Left lung (tissue), 10 donors: ENCODE results near the gene STK24. TPM values are rescaled to one million over a fixed set of nuclear protein-coding genes. Genes with fewer than 3 reads are reported as not detected.

Source experiments
- ATAC-seq: fragments of 200-7000 bp; cut with Tn5 transposase; one replicate; pipeline ENCODE4 v1.9.1; 2020; ENCODE audit warnings: moderate library complexity
- DNase-seq, 4 donors: peaks; one replicate each; pipeline ENCODE4 v3.0.0-alpha.2; 2013 to 2020
- H3K27ac ChIP-seq, 2 donors: fragments of 200-600 bp; sonication (generic) in 1 of 2; one replicate each; pipeline versions ENCODE4 v1.5.0 to v1.8.0; 2020 to 2021
- H3K27me3 ChIP-seq, 2 donors: fragments of 200-600 bp; sonication (generic) in 1 of 2; one replicate each; pipeline versions ENCODE4 v1.5.0 to v1.8.0; 2020 to 2021
- H3K36me3 ChIP-seq, 2 donors: fragments of 200-600 bp; sonication (generic) in 1 of 2; one replicate each; pipeline versions ENCODE4 v1.5.0 to v1.8.0; 2020 to 2021
- H3K4me1 ChIP-seq, 2 donors: fragments of 200-600 bp; one replicate each; pipeline ENCODE4 v1.8.0; 2021
- H3K4me3 ChIP-seq, 2 donors: fragments of 200-600 bp; sonication (generic) in 1 of 2; one replicate each; pipeline versions ENCODE4 v1.5.0 to v1.8.0; 2020 to 2021; ENCODE audit warnings: mild to moderate bottlenecking in 1 of 2
- H3K9me3 ChIP-seq, 2 donors: fragments of 200-600 bp; sonication (generic) in 1 of 2; one replicate each; pipeline versions ENCODE4 v1.5.0 to v1.8.0; 2020 to 2021
- intact Hi-C, 2 donors: fragments of 100-400 bp; cut with DNase I; formaldehyde crosslinking; loops; one replicate each; pipeline versions ENCODE4 v1.11.2 to v1.14.2; 2022
- polyA plus RNA-seq, 6 donors: library from polyadenylated mRNA; unstranded; fragments of 120-200 nt; gene quantifications; one replicate each; pipeline ENCODE4 v1.2.1, GENCODE V29; 2013; ENCODE audit not compliant: insufficient read length in 6 of 6
- total RNA-seq, 2 donors: library from RNA; stranded (reverse); fragmentation: NEBNext Ultra II Directional; extraction: Animal tissue kit (Norgen Biotek cat#: 25700); gene quantifications; one replicate each; pipeline ENCODE4 v1.2.1, GENCODE V29; 2021
- TF ChIP-seq, protein P1 (sequence below), 2 donors: fragments of 200-600 bp; sonication (generic) in 1 of 2; IDR thresholded peaks; one replicate each; pipeline versions ENCODE4 v1.5.0 to v1.8.0; 2021; ENCODE audit warnings: antibody characterized with exemption in 2 of 2
- donor health status: DM: no; HTN: yes; CAD: no.
- donor health status: DM: no; HTN: no; CAD: no.

STK24 gene
- total and polyA plus RNA-seq, 8 donors, result 65.6 to 84.0 (median 75.0) TPM

DNA sequence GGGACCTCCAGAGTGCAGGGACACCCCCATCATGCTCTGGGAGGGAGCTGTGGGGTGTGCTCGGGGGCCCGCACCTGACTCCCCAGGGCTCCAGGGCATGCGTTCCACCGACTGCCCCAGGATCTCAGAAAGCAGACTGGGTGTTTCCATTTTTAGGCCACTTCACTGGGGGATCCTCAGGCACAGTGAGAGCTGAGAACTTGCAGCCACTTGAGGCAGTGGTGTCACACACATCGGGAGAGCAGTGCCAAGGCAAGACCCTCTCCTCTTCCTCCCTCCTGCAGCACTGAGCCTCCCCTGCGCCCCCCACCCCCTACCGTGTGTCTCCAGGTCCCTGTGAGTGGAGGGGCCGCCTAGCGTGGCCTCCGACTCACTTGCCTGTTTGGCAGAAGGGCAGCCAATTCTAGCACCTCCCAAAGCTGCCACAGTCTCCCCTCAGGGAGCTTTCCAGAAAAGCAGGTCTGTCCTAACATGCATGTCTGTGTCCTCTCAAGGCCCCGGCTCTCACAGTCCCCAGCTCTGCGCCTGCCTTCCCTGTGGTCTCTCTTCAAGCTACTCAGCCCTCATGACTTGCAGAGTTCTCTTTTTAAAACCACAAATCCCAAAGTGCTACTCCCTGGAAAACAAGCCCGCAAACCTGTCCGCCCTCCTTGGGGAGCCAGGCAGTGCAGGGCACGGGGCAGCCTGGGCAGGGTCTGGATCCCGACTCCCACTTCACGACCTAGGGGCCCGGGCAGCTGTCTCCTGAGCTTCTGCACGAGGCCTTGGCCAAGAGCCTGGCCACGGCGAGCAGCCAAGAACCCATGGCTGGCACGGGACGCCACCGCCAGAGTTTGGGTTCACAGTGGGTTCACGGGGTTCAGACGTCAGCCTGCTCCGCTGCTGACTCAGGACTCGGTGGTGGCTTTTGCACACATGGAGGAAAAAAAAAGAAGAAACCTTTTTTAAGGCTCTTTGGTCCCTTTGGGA lies 94.1 kb downstream of the STK24 start:
- intact Hi-C loops, result no loop called here
- ATAC-seq, result peak; percentile 50
- Histone ChIP-seq H3K4me1 (peaks cover 30 to 91% of the 10 kb centered on the region in 2 donors), H3K36me3 (peaks cover 0 to 8% of the 10 kb centered on the region in 2 donors), H3K4me3 (no peak overlapping the region), H3K27ac (peak overlapping the region; percentile 88 to 89), H3K27me3 (no peaks in the 10 kb centered on the region), H3K9me3 (no peaks in the 10 kb centered on the region)
- peak in 2 of 4 donors; percentile 77 to 87 for DNase-seq
- TF ChIP-seq, protein P1, sequence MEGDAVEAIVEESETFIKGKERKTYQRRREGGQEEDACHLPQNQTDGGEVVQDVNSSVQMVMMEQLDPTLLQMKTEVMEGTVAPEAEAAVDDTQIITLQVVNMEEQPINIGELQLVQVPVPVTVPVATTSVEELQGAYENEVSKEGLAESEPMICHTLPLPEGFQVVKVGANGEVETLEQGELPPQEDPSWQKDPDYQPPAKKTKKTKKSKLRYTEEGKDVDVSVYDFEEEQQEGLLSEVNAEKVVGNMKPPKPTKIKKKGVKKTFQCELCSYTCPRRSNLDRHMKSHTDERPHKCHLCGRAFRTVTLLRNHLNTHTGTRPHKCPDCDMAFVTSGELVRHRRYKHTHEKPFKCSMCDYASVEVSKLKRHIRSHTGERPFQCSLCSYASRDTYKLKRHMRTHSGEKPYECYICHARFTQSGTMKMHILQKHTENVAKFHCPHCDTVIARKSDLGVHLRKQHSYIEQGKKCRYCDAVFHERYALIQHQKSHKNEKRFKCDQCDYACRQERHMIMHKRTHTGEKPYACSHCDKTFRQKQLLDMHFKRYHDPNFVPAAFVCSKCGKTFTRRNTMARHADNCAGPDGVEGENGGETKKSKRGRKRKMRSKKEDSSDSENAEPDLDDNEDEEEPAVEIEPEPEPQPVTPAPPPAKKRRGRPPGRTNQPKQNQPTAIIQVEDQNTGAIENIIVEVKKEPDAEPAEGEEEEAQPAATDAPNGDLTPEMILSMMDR (IDR thresholded peaks at IDR 0.05), result no peak

DNA sequence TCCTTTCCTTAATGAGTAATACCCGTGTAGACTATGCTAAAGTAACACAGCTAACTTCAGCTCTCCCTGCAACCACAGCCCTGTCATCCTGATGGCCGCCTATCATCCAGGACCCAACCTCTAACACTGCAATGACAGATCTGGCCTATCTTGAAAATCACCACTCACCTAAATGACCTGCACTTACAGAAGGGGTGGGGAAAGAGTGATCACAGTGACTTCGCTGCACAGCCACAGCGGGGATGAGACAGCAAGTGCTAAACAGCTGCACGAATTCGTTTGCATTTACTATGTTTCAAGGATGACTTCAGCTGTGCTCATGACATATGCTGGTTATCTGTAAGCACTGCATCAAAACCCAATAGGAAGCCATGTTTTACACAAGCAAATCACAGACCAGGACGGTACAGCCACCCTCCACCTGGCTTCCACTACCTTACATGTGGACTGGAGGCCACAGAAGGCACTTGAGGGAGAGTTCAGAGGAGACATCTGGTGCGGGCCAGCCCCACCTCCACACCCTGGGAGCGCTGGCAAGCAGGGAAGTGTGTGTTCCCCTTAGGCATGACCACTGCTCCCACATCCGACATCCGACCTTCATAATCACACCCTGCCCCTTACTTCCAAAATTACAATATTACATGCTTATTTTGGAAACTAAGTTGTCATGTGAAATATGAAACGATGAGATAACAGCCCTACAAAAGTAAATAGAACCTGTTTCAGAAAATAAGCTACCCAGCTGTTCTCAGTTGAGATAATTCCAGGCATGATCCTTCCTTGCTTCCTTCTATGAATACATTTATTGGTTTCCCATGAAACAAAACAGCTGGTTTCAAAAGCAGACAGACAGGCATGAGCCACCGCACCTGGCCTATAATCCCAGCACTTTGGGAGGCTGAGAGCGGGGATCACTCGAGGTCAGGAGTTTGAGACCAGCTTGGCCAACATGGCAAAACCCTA lies 95.7 kb downstream of the STK24 start:
- H3K4me3 ChIP-seq, result no peak overlapping the region
- intact Hi-C loops, result no loop called here
- H3K27ac ChIP-seq, result no peak overlapping the region
- peaks cover 0 to 8% of the 10 kb centered on the region in 2 donors for H3K36me3 ChIP-seq
- TF ChIP-seq, protein P1 (IDR thresholded peaks at IDR 0.05), result no peak
- no peak for DNase-seq
- ATAC-seq, result no peak
- H3K27me3 ChIP-seq, result no peaks in the 10 kb centered on the region
- H3K9me3 ChIP-seq, result no peaks in the 10 kb centered on the region
- peaks cover 36 to 96% of the 10 kb centered on the region in 2 donors for H3K4me1 ChIP-seq

DNA sequence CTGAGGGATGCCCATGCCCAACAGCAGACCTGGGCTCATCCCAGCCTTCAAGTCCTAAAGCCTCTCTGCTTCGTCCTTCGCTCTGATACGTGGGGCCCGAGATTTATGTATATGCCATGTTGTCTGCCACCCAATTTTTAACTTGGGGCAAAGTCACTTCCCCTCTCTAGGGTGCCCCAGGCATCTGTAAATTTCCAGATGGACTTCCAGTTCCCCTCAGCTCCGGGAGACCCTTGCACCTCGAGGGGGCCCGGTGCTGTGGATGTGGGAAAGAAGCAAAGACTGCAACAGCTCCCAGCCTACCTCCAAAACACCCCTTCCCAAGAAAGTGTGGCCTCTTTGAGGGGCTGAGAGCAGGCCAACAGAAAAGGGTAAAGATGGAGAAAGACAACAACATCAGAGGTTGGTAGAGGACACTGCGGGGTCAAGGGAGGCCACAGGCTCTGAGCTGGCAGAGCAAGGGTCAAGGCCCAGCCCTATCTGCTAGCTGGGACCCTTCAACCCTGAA lies 97.4 kb downstream of the STK24 start:
- Histone ChIP-seq H3K27ac (no peak overlapping the region), H3K9me3 (no peaks in the 10 kb centered on the region), H3K4me3 (no peak overlapping the region), H3K4me1 (peaks cover 29 to 94% of the 10 kb centered on the region in 2 donors), H3K36me3 (peaks cover 0 to 14% of the 10 kb centered on the region in 2 donors), H3K27me3 (no peaks in the 10 kb centered on the region)
- intact Hi-C loops, result loop anchor here in 1 of 2 donors (10.0 kb wide), 1 partner anchor 95 kb away; the partner anchor contains the start of gene STK24
- TF ChIP-seq, protein P1 (IDR thresholded peaks at IDR 0.05), result no peak
- DNase-seq (no peak), ATAC-seq (no peak)

DNA sequence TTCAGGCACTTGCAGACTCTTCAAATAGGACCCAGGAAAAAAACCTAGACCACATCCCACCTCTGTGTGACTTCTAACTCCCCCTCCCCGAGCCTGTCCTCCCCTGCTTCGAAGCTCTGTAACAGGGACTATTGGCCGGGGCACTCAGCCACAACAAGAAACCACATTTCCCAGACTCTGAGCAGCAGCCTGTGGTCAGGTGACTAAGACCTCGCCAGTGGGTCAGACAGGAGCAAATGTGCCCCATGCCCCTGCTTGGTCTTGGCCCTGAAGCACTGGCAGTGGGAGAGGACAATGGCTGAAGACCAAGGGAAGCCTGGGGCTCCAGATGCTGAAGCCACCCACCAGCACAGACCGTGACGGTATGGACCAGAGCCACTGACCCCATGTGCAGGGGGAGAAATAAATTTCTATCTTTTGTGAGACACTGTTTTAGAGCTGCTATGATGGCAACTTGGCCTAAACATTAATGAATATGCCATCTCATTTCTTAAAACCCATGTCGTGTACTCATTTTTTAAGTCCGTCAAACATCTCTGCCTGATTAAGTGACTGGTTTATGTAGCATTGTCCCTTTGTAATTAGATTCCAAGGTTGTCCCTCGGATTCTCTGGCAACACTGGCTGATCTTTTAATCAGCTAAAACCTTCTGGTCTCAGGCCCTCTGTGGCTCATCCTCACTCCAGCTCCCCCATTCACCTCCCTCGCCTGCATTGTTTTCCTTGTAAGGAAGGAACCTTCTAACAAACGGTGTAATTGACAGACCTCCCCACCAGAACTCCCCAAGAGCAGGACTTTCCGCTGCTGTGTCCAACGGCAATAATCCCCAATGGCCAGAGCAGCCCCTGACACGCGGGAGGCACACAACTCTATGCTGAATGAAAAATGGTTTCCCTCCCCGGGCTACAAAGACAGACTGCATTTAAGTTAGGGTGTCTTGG lies 98.4 kb downstream of the STK24 start:
- ATAC-seq, result no peak
- Histone ChIP-seq H3K27me3 (no peaks in the 10 kb centered on the region), H3K9me3 (no peaks in the 10 kb centered on the region), H3K36me3 (peaks cover 0 to 25% of the 10 kb centered on the region in 2 donors), H3K27ac (no peak overlapping the region), H3K4me3 (no peak overlapping the region), H3K4me1 (peaks cover 18 to 88% of the 10 kb centered on the region in 2 donors)
- TF ChIP-seq, protein P1 (IDR thresholded peaks at IDR 0.05), result no peak
- no peak for DNase-seq
- intact Hi-C loops, result loop anchor here in 1 of 2 donors (10.0 kb wide), 1 partner anchor 96 kb away; the partner anchor contains the start of gene STK24
